HepG2 (cell line): ENCODE results near the gene MYORG. TPM values are rescaled to one million over a fixed set of nuclear protein-coding genes. Genes with fewer than 3 reads are reported as not detected.

Experiments
- ATAC-seq: fragments of 200-7000 bp; cut with Tn5 transposase; 3 replicates; pipeline ENCODE4 v1.9.1; 2020; ENCODE audit warnings: mild to moderate bottlenecking, moderate library complexity
- BruUV-seq: library from RNA; stranded (reverse); fragments of 400-500 nt; replicated peaks from 2 replicates; lab custom pipeline; 2021; lab: Mats Ljungman, UMichigan
- CTCF ChIA-PET: fragments of 300-600 bp; formaldehyde crosslinking; extraction: SDS; loops from one replicate; lab custom pipeline; 2021; ENCODE audit warnings: low total read pairs, inconsistent platforms, low intra/inter-chr PET ratio; lab: Yijun Ruan, JAX
- POLR2A ChIA-PET: fragments of 350-600 bp; sonication (Branson Sonifier 250); formaldehyde crosslinking; loops from one replicate; lab custom pipeline; 2020; ENCODE audit warnings: antibody characterized with exemption, inconsistent platforms; lab: Yijun Ruan, JAX
- DNase-seq: peaks from one replicate; pipeline ENCODE4 v3.0.0-alpha.2; 2015; ENCODE audit warnings: low spot score
- FAIRE-seq: peaks from 3 replicates; lab custom pipeline; 2011; peaks lifted over from hg19 to GRCh38; lab: Jason Lieb, UNC
- H2AFZ ChIP-seq: one replicate; pipeline ENCODE4 v1.6.1; 2011; ENCODE audit warnings: low read length, inconsistent platforms
- H3K27ac ChIP-seq: fragments of 300-600 bp; 3 replicates; pipeline ENCODE4 v1.8.0; 2011; ENCODE audit warnings: mixed run types, mild to moderate bottlenecking, mixed read lengths, low read length, inconsistent platforms; ENCODE audit not compliant: insufficient read depth; ENCODE audit errors: extremely low read length
- H3K27me3 ChIP-seq, 2 experiments: fragments of 200-600 bp in 1 of 2; 2 replicates in 1 of 2; 3 replicates in 1 of 2; pipeline versions ENCODE4 v1.6.0 to v1.8.0; 2011; ENCODE audit warnings: low read length in 2 of 2, mild to moderate bottlenecking in 2 of 2, moderate library complexity in 2 of 2, inconsistent platforms in 1 of 2; ENCODE audit not compliant: insufficient read depth in 2 of 2, control insufficient read depth in 1 of 2
- H3K36me3 ChIP-seq, 2 experiments: fragments of 200-600 bp in 1 of 2; replicated peaks in 1 of 2; 2 replicates in 1 of 2; 3 replicates in 1 of 2; pipeline versions ENCODE4 v1.5.1 to v1.8.0; 2011; ENCODE audit warnings: low read length in 2 of 2, inconsistent platforms in 1 of 2; ENCODE audit not compliant: insufficient read depth in 2 of 2, control insufficient read depth in 1 of 2
- H3K4me1 ChIP-seq: 2 replicates; pipeline ENCODE4 v1.5.1; 2012; ENCODE audit warnings: low read length, inconsistent platforms; ENCODE audit not compliant: insufficient read depth
- H3K4me2 ChIP-seq: 2 replicates; pipeline ENCODE4 v1.6.0; 2011; ENCODE audit warnings: low read depth, low read length, inconsistent platforms
- H3K4me3 ChIP-seq, 3 experiments: fragments of 200-600 bp in 1 of 3; sonication (generic), shearing (Covaris generic) in 1 of 3; replicated peaks in 1 of 3; 2 replicates each; pipeline ENCODE4 v1.5.1; 2011 to 2016; ENCODE audit warnings: low read length in 3 of 3, inconsistent platforms in 2 of 3, low read depth in 2 of 3, mild to moderate bottlenecking in 2 of 3, control low read depth in 1 of 3, mixed read lengths in 1 of 3; ENCODE audit not compliant: insufficient read depth in 1 of 3
- H3K79me2 ChIP-seq: one replicate; pipeline ENCODE4 v1.6.1; 2011; ENCODE audit warnings: low read length, inconsistent platforms; ENCODE audit not compliant: insufficient read depth
- H3K9ac ChIP-seq: 2 replicates; pipeline ENCODE4 v1.6.0; 2011; ENCODE audit warnings: mild to moderate bottlenecking, low read depth, low read length, inconsistent platforms; ENCODE audit not compliant: insufficient read depth
- H3K9me3 ChIP-seq: 2 replicates; pipeline ENCODE4 v1.5.1; 2012; ENCODE audit warnings: mild to moderate bottlenecking, low read length
- H4K20me1 ChIP-seq: 2 replicates; pipeline ENCODE4 v1.6.0; 2011; ENCODE audit warnings: inconsistent platforms, mild to moderate bottlenecking, low read length, moderate library complexity; ENCODE audit not compliant: insufficient read depth
- CHD2 ChIP-seq: IDR thresholded peaks from 2 replicates; pipeline ENCODE4 v1.6.1; 2011; ENCODE audit warnings: low read depth, low read length, improper control_type of control experiment
- DMAP1 ChIP-seq: IDR thresholded peaks from 2 replicates; pipeline ENCODE4 v1.6.1; 2016
- FOXK1 ChIP-seq: sonication (generic); formaldehyde crosslinking; IDR thresholded peaks from 2 replicates; pipeline ENCODE4 v1.4.0; 2020; ENCODE audit warnings: low read depth, missing genetic modification reagents, borderline replicate concordance
- HNRNPL ChIP-seq: fragments of 200-400 bp; formaldehyde crosslinking; IDR thresholded peaks from 2 replicates; pipeline ENCODE4 v1.6.1; 2017; ENCODE audit warnings: mild to moderate bottlenecking, low read depth, low read length
- HOXA5 ChIP-seq: sonication (generic); formaldehyde crosslinking; IDR thresholded peaks from 2 replicates; pipeline ENCODE4 v1.4.0; 2020; ENCODE audit warnings: missing genetic modification reagents
- KDM6A ChIP-seq: IDR thresholded peaks from 2 replicates; pipeline ENCODE4 v1.6.1; 2016; ENCODE audit warnings: low read depth
- NCOA1 ChIP-seq: sonication (generic); formaldehyde crosslinking; IDR thresholded peaks from 2 replicates; pipeline ENCODE4 v1.9.0; 2021; ENCODE audit warnings: missing genetic modification reagents
- SAP130 ChIP-seq: IDR thresholded peaks from 2 replicates; pipeline ENCODE4 v1.6.1; 2016; ENCODE audit warnings: low read depth
- THYN1 ChIP-seq: sonication (generic); formaldehyde crosslinking; IDR thresholded peaks from 2 replicates; pipeline ENCODE4 v1.8.1; 2023; ENCODE audit warnings: low read depth, mild to moderate bottlenecking, moderate library complexity, missing genetic modification reagents, borderline replicate concordance
- TOE1 ChIP-seq: sonication (generic); formaldehyde crosslinking; IDR thresholded peaks from 2 replicates; pipeline ENCODE4 v1.4.0; 2020; ENCODE audit warnings: mild to moderate bottlenecking, missing genetic modification reagents
- ZFP1 ChIP-seq: IDR thresholded peaks from 2 replicates; pipeline ENCODE4 v1.6.1; 2016
- ZNF24 ChIP-seq: fragments of 450-650 bp; IDR thresholded peaks from 2 replicates; pipeline ENCODE4 v1.6.1; 2017; ENCODE audit warnings: antibody characterized with exemption, mild to moderate bottlenecking
- WGBS: methylation state at CpG from one replicate; pipeline ENCODE4 v1.1.6; 2017; ENCODE audit warnings: low lambda C conversion rate; 5-methylcytosine and 5-hydroxymethylcytosine counted together
- in situ Hi-C: cut with HindIII; loops from 2 replicates; pipeline ENCODE4 v1.10.0; 2017; ENCODE audit warnings: low pct_unique_long_range_greater_than_20kb; ENCODE audit not compliant: extremely low pct_ligation_motif_present
- intact Hi-C: fragments of 100-400 bp; cut with micrococcal nuclease; formaldehyde crosslinking; loops from one replicate; pipeline ENCODE4 v1.10.0; 2022; ENCODE audit not compliant: unreplicated experiment
- polyA plus RNA-seq, 8 experiments: library from polyadenylated mRNA; depleted of rRNA in 3 of 8; stranded (reverse) in 7 of 8; unstranded in 1 of 8; fragments of >200 nt; fragmentation: Illumina TruSeq in 4 of 8; extraction: Trizol in 4 of 8; gene quantifications; 2 replicates each; pipeline versions ENCODE4 v1.2.1 to v1.2.3, GENCODE V29; 2011 to 2016; ENCODE audit warnings: low read depth in 4 of 8, missing spikeins in 1 of 8, mixed read lengths in 1 of 8; ENCODE audit not compliant: insufficient read depth in 1 of 8
- total RNA-seq, 5 experiments: library from RNA; depleted of rRNA; stranded (reverse); fragments of >200 nt; fragmentation: Illumina TruSeq; extraction: Trizol; gene quantifications; 2 replicates each; pipeline ENCODE4 v1.2.3, GENCODE V29; 2016; ENCODE audit warnings: low read depth in 1 of 5
- TF ChIP-seq, protein P1 (sequence below): sonication (generic); formaldehyde crosslinking; IDR thresholded peaks from 2 replicates; pipeline ENCODE4 v1.8.0; 2022; ENCODE audit warnings: low read depth, missing genetic modification reagents
- TF ChIP-seq, protein P2 (sequence below): sonication (generic); formaldehyde crosslinking; IDR thresholded peaks from 2 replicates; pipeline ENCODE4 v1.4.0; 2020; ENCODE audit warnings: low read depth, mild to moderate bottlenecking, missing genetic modification reagents
- TF ChIP-seq, protein P3 (sequence below): IDR thresholded peaks from 2 replicates; pipeline ENCODE4 v1.6.1; 2016; ENCODE audit warnings: control low read depth
- TF ChIP-seq, protein P4 (sequence below): sonication (generic); formaldehyde crosslinking; IDR thresholded peaks from 2 replicates; pipeline ENCODE4 v1.9.0; 2021; ENCODE audit warnings: mild to moderate bottlenecking, missing genetic modification reagents

The MYORG gene
- total and polyA plus RNA-seq, 2 of the 13 experiments (the other 11 are each of a cell fraction or from before 2014, with no cell fraction given): 11.1 to 22.4 TPM

DNA sequence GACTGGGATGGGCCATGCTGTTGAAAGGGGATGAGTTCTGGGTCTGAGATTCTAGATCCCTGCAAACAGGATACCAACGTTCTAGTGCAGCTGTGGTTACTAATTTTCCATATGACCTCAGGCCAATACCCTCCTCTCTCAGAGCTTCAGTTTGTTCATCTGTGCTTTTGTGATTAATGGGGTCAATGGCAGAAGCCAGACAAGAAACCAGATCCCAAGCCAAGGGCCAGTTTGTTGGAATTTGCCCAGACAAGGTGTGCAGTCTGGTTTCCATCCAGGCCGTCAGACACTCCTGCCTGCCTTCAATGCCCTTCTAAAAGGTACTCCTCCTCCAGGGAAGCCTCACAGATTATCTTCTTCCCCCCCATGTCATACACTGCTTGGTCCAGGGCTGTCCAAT is 11.4 kb downstream of the MYORG start:
- Histone ChIP-seq H3K4me3 (no peak overlapping the region), H3K27ac (no peak overlapping the region), H3K4me2 (no peak overlapping the region), H3K4me1 (peaks cover 36% of the 10 kb centered on the region), H3K9ac (no peak overlapping the region), H2AFZ (no peak overlapping the region), H3K27me3 (no peaks in the 10 kb centered on the region), H3K79me2 (no peaks in the 10 kb centered on the region), H3K9me3 (peaks cover 6% of the 10 kb centered on the region; the same call in 1 of the 2 replicates), H4K20me1 (no peaks in the 10 kb centered on the region), H3K36me3 (peaks cover 6 to 12% of the 10 kb centered on the region in 2 experiments; a peak in 4 of 5 replicates)
- 81% methylated on average over 2 of the region's 2 CpGs for WGBS
- no peak for FAIRE-seq
- no TSS peak for BruUV-seq
- DNase-seq: no peak
- CTCF ChIA-PET: no interaction called here
- POLR2A ChIA-PET: interaction anchor here (1.0 kb wide), 1 partner anchor 9 kb away, joined by 3 read pairs; no protein-coding TSS in a partner anchor
- no peak for ATAC-seq
- intact Hi-C loops (no loop called here), in situ Hi-C loops (no loop called here)
- TF ChIP-seq KDM6A (CRISPR knock-in tag): no peak
- TF ChIP-seq, protein P1, sequence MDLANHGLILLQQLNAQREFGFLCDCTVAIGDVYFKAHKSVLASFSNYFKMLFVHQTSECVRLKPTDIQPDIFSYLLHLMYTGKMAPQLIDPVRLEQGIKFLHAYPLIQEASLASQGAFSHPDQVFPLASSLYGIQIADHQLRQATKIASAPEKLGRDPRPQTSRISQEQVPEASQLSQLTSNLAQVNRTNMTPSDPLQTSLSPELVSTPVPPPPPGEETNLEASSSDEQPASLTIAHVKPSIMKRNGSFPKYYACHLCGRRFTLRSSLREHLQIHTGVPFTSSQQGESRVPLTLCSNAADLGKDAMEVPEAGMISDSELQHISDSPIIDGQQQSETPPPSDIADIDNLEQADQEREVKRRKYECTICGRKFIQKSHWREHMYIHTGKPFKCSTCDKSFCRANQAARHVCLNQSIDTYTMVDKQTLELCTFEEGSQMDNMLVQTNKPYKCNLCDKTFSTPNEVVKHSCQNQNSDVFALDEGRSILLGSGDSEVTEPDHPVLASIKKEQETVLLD: no peak
- TF ChIP-seq FOXK1 (CRISPR knock-in tag): no peak
- TF ChIP-seq, protein P2, sequence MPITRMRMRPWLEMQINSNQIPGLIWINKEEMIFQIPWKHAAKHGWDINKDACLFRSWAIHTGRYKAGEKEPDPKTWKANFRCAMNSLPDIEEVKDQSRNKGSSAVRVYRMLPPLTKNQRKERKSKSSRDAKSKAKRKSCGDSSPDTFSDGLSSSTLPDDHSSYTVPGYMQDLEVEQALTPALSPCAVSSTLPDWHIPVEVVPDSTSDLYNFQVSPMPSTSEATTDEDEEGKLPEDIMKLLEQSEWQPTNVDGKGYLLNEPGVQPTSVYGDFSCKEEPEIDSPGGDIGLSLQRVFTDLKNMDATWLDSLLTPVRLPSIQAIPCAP (CRISPR knock-in tag): no peak
- TF ChIP-seq SAP130 (CRISPR knock-in tag): no peak
- TF ChIP-seq, protein P3, sequence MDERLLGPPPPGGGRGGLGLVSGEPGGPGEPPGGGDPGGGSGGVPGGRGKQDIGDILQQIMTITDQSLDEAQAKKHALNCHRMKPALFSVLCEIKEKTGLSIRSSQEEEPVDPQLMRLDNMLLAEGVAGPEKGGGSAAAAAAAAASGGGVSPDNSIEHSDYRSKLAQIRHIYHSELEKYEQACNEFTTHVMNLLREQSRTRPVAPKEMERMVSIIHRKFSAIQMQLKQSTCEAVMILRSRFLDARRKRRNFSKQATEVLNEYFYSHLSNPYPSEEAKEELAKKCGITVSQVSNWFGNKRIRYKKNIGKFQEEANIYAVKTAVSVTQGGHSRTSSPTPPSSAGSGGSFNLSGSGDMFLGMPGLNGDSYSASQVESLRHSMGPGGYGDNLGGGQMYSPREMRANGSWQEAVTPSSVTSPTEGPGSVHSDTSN (CRISPR knock-in tag): no peak
- TF ChIP-seq HOXA5 (CRISPR knock-in tag): no peak
- no peak for TF ChIP-seq ZFP1
- TF ChIP-seq NCOA1 (CRISPR knock-in tag): no peak
- TF ChIP-seq CHD2: no peak
- no peak for TF ChIP-seq ZNF24
- TF ChIP-seq DMAP1 (CRISPR knock-in tag): no peak
- TF ChIP-seq, protein P4, sequence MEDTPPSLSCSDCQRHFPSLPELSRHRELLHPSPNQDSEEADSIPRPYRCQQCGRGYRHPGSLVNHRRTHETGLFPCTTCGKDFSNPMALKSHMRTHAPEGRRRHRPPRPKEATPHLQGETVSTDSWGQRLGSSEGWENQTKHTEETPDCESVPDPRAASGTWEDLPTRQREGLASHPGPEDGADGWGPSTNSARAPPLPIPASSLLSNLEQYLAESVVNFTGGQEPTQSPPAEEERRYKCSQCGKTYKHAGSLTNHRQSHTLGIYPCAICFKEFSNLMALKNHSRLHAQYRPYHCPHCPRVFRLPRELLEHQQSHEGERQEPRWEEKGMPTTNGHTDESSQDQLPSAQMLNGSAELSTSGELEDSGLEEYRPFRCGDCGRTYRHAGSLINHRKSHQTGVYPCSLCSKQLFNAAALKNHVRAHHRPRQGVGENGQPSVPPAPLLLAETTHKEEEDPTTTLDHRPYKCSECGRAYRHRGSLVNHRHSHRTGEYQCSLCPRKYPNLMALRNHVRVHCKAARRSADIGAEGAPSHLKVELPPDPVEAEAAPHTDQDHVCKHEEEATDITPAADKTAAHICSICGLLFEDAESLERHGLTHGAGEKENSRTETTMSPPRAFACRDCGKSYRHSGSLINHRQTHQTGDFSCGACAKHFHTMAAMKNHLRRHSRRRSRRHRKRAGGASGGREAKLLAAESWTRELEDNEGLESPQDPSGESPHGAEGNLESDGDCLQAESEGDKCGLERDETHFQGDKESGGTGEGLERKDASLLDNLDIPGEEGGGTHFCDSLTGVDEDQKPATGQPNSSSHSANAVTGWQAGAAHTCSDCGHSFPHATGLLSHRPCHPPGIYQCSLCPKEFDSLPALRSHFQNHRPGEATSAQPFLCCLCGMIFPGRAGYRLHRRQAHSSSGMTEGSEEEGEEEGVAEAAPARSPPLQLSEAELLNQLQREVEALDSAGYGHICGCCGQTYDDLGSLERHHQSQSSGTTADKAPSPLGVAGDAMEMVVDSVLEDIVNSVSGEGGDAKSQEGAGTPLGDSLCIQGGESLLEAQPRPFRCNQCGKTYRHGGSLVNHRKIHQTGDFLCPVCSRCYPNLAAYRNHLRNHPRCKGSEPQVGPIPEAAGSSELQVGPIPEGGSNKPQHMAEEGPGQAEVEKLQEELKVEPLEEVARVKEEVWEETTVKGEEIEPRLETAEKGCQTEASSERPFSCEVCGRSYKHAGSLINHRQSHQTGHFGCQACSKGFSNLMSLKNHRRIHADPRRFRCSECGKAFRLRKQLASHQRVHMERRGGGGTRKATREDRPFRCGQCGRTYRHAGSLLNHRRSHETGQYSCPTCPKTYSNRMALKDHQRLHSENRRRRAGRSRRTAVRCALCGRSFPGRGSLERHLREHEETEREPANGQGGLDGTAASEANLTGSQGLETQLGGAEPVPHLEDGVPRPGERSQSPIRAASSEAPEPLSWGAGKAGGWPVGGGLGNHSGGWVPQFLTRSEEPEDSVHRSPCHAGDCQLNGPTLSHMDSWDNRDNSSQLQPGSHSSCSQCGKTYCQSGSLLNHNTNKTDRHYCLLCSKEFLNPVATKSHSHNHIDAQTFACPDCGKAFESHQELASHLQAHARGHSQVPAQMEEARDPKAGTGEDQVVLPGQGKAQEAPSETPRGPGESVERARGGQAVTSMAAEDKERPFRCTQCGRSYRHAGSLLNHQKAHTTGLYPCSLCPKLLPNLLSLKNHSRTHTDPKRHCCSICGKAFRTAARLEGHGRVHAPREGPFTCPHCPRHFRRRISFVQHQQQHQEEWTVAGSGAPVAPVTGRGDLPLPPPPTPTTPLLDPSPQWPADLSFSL (CRISPR knock-in tag): no peak
- TF ChIP-seq TOE1 (CRISPR knock-in tag): no peak
- TF ChIP-seq HNRNPL: no peak
- TF ChIP-seq THYN1: no peak
